T-helper 22 cell (primary cell): ENCODE measurements around the gene LYPD1.
"Not testable (repeated sequence)": the region's sequence is repeated elsewhere in the genome, so short reads cannot be mapped to it uniquely, and the experiment has no call there.

ENCODE experiments used
- DNase-seq: peaks from one replicate; pipeline ENCODE4 v3.0.0-alpha.2; 2020; ENCODE audit warnings: low read depth

Gene LYPD1, protein sequence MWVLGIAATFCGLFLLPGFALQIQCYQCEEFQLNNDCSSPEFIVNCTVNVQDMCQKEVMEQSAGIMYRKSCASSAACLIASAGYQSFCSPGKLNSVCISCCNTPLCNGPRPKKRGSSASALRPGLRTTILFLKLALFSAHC

DNA sequence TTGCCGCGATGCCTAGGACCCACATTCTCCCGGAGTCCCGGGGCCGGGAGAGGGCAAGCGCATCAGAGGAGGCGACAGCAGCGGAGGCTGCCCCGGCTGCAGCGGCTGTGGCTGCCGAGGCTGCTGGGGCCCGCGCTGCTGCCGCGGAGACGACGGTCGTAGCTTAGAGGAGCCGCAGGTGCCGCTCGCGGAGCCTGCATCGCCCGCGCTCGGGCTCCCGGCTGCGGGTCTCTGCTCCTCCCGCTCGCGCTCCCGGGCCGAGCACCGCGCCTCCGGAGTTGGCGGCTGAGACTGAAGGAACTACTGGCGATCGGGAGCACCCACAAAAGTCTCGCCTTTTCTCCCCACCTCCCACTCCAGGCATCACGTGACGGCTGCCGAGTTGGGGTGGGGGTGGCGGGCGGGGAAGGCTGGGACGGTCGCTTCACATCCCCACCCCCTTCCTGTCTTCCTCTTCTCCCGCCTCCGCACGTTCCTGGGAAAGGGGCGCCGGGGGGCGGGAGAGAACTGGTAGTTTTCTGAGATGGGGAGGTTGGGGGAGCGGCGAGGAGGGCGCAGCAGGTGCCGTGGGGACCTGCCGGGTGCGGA, at the start of gene LYPD1:
LYPD1 (minus strand) TSS at position 298 of the 588 bp plus-strand sequence; CDS start at position 25, 273 bp downstream.
- DNase-seq = no peak

DNA sequence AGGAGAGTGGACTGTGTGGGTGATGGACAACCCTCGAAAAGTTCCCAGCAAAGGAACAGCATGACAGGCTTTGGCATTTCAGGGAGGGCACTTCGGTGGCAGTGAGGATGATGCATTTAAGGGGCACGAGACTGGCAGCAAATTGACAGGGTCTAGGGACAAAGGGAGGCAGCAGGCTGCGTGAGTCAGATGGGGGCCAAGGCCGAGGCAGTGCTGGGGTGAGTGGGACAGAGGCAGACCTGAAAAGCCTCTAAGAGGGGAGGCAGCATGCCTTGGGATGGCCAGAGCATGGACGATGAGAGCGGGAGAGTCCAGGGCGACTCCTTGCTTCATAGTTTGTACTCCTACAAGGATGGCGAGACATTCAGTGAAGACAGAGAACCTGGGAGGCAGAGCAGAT, 49.5 kb upstream of the LYPD1 start:
- DNase-seq = no peak

DNA sequence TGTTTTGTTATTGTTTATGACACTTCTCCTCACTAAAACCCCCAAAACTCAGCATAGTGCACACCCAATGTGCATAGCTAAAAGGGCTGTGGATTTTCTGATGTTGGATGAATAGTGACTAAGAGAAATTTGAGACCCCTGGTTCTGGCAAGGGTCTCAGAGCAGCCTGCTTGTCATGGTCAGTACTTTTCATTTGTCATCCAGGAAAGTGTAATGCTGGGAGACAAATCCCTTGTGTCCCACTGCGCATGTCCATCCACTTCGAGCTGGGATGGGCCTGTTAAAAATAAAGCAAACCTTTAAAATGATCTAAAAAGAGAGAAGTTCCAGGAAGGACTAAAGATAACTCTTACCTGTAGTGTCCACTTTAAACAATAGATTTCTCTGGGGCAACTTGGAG, 46.9 kb upstream of the LYPD1 start:
- DNase-seq = no peak

DNA sequence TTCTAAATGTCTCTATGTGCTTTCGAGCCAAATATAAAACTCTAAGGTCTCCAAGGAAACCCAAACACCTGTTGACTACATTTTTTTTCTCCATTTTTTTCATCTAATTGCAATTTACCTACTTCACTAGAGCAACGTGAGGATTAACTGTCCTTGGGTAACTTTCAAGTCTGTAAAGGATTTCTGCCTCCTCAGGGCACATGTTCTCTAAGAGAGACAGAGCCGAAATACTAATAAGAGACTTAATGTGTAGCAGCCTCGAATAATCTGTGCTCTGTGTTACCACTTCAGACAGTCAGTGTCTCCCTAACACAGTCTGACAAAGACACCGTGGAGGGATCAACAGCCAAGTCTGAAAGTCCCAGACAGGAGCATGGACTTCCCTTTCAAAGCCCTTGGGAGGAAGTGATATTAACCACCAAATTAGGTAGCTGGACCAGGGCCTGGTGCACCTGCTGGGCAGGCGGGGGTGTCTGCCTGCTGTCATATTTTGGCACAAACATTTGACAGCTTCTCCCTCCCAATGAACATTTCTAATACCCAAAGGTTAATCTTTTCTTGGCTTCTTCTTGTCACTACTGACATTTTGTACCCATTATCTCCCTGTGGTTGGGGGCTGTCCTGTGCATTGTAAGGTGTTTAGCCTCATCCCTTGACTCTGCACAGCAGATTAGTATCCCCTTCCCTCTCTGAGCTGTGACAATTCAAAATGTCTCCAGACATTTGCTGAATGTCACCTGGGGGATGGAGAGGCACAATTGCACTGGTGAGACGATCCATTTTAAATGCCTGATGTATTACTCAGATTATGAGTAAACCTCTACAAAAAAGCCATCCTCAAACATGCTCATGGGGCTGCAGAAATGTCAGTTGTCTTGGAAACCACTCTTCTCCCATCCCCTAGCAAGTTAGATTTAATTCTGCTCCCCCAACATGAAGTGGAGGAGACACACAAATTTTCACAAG, 45.7 kb upstream of the LYPD1 start:
- DNase-seq = no peak

DNA sequence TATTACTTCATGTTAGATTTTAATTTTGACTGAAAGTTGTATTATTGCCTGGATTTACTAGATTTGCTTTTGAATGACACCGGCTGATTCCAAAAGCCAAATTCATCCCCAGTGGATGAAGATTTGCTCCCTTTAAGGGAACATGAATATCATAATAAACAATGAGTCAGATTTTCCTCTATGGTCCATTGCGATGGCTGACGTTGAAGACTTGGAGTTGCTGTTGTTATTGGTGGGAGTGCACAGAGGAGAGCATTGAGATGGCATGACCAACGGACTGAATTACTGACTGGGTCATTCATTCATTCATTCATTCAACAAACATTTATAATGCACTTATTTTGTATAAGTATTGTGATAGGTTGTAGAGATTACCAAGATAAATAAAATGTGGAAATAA, 33.4 kb upstream of the LYPD1 start:
- DNase-seq = no peak

DNA sequence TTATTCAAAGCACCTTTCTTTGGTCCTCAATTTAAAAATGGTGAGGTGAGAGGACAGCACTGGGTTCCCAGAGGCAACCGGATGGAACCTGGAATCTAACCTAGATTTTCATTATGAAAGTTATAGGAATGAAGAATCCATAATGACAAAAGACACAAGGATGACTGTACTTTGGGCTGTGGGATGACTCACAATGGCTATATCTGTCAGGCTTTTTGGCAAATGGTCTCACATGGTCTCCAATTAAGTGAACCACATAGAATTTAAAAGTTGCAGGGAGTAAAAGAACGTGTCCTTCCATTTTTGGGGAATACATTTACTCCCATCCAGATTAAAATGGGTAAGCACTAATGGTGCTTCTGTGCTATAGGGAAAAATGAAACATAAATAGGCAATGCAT, 31.8 kb upstream of the LYPD1 start:
- DNase-seq = no peak

DNA sequence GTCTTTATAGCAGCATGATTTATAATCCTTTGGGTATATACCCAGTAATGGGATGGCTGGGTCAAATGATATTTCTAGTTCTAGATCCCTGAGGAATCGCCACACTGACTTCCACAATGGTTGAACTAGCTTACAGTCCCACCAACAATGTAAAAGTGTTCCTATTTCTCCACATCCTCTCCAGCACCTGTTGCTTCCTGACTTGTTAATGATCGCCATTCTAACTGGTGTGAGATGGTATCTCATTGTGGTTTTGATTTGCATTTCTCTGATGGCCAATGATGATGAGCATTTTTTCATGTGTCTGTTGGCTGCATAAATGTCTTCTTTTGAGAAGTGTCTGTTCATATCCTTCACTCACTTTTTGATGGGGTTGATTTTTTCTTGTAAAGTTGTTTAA, 29.8 kb upstream of the LYPD1 start:
- DNase-seq = not testable (repeated sequence)

DNA sequence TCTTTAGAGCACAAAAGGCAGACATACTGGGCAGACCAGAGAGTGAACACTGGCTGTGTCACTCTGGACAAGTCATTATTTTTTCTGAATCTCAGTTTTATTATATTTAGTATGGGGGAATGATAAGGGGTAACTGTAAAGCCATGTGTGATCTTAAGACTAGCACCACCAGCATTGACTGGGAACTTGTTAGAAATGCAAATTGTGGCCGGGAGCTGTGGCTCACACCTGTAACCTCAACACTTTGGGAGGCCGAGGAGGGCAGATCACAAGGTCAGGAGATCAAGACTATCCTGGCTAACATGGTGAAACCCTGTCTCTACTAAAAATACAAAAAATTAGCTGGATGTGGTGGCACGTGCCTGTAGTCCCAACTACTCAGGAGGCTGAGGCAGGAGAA, 28.3 kb upstream of the LYPD1 start:
- DNase-seq = not testable (repeated sequence)

DNA sequence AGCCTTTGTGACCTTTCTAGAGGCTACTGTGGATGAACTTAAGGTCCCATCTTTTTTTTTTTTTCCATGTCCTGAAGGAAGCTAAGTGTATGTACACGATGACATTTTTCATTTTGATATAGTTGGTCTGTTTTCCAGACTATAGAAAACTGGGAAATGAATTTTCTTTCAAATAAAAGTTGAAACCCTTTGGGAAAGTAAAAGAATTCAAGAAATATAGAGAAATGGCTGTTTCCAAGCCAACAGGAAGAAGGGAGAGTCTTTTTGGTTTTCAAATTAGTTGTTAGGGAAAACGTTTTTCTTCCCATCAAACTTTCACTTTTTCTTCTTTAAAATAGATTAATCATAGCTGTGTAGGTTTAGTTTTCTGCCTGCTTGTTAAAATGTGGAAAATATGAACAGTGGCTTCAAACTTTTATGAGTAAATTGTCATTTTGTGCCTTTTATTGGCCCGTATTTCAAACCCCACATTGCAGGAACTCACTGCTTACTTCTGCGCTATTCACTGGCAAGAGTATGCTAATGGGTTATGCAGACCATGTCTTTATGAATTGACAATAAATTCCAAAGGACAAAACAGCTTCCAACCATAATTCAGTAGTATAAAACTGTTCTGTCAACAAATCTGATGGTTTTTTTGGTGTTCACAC, 27.7 kb upstream of the LYPD1 start:
- DNase-seq = no peak

DNA sequence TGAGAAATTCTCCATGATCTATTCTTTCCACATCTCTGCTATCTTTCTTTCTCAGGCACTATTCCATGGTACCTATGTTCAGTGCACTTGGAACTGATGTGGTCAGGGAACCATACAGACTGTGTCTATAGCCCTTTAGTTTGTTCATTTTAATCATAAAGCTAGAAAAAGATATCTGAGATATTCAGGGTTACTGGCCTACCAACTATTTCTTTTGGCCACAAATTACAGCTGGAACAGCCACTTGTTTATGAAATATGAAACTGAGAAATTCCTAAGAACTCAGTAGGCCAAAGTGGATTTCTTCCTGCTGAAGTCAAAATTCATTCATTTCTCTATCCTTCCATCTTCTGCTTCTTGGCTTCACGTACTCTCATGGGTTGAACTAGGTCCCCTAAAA, 22.8 kb upstream of the LYPD1 start:
- DNase-seq = no peak

DNA sequence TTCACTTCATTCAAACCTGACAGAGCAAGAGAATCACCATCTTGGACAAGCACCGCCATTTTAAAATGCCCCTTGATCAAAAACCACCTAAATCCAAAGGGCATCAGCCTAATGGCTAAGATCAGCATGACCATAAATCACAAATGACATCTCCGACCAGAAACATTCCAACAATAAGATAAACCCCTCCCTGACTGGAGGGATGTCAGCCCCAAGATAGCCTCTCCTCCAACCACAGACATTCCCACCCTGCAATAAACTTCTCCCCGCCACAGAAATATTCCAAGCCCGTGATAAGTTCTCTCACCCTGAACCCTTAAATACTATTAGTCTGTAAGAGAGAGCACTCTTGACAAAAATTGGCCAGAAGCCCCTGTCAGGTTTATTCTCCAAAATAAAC, 21.6 kb upstream of the LYPD1 start:
- DNase-seq = no peak

DNA sequence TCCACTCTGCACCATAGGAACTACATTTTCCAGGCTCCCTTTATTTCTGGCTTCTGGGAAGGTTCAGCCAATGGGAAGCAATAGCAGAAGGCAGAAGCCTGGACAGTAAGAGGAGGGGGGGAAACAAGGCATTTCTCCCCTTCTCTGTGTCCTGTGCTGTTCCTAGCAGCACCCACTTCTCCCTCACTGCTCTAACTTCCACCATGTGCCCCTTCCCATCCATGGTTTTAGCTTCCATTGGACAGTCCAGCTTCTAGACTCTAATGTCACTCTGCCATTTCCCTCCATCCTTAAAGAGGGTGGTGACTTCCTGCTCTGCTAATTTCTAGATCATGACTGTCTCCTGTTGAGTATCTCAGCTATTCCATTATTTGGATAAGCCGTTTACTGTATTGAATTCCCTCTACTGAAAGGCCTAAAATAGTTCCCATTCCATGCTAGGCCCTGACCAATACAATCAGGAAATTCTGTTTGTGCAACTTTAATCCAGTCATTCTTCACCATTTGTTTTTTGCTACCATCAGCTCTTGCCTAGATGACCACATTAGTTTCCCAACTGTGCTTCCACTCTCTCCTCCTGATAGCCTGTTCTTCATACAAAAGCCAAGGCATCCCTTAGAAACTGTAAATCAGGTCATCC, 20.8 kb upstream of the LYPD1 start:
- DNase-seq = no peak

DNA sequence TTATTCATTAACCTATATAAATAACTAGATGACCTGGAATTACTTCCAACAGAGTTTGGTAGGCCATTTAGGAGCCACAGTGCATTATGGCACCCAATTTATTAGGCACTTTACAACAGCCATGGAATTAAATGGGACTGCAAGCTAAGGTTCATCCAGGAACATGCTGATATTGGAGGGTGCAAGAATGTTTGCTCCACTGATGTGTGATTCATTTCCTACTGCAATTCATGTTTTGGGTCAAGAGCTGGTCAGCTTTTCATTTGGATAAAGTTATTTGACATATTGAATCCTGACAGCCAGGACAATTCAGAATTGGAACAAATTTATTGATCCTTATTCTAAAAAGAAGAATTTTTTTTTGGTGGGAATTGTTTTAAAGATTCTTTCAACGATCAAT, 11.8 kb upstream of the LYPD1 start:
- no peak for DNase-seq

DNA sequence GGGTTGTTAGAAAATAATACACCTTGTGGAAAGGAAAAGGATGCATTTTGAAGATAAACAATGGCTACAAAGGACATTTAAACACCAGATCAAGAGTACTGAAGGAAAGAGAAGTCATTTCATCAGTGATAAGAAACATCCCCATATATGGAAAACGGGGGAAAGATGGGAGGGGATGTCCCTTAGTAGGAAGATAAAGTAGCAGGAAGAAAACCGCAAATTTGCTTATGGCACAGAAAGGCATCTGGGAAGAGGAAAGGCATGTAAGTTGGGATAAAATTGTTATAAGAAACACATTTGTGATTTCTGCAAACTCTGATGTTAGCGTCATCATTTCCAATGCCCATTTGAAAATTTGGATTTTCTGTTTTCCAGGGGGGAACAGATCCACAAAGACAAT, 10.5 kb upstream of the LYPD1 start:
- no peak for DNase-seq

DNA sequence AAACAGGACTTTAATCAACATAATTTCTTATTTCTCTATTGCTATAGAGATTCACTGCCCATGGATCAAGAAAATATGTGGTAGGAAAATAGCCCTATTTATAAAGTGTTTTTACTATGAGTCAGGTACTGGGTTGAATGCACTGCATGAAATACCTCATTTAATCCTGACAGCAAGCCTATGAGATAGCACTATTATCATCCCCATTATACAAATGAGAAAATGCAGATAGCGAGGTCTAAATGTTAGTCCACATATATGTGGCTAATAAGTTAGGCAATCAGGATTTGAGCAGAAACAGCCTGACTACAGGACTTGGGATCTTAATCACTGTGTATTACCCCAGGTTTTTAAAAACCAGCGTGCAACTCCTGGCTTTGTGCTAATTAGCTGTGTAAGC, 8.5 kb upstream of the LYPD1 start:
- DNase-seq = no peak

DNA sequence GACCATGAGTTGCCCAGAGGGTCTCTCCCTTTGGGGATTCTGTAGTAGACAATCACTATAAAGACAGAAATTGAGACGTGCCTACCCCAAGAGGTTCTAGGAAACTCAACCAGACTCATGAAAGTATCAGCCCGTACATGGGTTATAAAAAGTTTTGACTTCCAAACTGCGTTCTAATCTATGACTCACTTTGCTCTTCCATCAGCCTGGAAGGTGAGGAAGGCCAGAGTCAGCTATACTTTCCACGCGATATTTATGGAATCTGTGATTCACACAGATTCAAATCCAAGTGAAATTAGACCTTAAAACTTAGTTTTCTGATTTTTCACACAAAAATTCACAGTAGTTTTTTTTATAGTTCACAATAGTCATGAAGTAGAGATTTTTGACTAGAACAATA, 7.7 kb upstream of the LYPD1 start:
- no peak for DNase-seq

DNA sequence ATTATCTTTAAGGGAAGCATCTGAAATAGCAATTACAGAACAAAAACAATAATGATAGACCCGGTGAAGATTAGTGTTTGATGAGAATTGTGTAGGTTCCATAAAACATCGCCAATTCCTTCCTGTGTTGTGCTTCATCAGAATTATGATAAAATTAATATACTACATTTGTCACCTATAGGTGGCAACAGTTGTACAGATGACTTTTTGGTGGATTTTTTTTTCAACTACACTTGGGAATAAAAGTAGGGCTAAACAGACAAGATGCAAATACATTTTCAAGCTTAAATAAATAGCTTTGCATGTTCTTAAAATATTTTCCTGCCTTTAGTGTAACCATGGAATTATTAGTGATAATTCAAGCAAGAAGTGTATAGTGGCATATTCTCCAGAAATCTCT, 7.0 kb upstream of the LYPD1 start:
- DNase-seq = no peak

DNA sequence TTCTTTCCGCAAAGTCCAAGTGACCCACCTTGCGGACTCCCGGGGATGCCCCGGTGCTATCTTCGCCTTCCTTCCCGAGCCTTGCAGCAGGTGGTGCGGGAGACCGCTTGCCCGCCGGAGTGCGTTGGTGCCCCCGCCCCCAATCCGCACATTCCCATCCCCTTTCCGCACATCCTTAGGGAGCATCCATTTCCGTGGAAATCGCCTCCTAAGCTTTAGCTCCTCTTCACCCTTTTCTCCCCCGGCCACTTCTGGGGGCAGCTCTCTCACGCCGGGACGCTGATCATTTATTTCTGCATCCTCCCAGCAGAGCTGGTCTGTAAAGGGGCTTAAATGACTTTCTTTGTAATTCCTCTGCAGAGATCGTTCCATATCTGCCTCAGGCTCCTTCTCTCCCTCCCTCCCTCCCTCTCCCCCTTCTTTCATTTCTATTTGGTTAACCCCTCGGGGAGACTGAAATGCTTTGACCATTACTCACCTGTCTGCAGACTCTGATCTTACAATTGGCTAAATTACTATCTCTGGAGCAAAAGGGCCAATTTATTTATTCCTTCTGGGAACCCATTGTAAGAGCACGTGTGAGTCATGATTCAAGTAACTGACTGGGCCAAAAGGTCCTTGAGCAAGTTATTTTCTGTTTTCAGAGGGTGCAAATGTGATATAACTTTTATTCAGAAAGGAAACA, 1.3 kb upstream of the LYPD1 start:
- no peak for DNase-seq

DNA sequence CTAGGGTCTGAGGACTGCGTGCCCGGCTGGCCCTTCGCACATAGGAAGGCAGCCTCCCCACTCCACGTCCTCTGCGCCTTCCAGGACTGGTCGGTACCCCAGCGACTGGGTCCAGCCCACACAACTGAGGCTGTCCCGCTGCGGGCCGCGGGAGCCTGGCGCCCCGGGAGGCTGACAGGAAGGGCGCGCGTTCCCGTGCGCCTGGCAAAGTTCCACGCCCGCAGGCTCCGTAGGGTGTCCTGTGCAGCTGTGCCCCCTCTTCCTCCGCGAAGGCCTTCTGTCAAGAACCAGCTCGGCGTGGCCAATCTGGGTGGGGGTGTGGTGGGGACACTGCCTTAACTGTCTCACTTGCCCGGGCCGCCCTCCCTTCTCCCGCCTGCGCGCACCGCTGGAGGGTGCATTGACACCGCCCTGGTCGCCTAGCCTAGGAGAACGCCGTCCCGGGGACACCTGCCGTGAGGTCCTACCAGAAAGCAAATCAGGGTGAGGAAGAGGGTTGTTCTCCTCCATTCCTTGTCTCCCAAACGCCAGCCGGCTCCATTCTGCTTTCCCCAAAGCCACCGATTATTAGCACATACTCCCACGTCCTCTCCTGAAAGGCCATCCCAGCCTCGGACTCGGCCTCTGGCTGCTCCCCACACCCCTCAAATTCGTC, 618 bp upstream of the LYPD1 start:
- DNase-seq = no peak

DNA sequence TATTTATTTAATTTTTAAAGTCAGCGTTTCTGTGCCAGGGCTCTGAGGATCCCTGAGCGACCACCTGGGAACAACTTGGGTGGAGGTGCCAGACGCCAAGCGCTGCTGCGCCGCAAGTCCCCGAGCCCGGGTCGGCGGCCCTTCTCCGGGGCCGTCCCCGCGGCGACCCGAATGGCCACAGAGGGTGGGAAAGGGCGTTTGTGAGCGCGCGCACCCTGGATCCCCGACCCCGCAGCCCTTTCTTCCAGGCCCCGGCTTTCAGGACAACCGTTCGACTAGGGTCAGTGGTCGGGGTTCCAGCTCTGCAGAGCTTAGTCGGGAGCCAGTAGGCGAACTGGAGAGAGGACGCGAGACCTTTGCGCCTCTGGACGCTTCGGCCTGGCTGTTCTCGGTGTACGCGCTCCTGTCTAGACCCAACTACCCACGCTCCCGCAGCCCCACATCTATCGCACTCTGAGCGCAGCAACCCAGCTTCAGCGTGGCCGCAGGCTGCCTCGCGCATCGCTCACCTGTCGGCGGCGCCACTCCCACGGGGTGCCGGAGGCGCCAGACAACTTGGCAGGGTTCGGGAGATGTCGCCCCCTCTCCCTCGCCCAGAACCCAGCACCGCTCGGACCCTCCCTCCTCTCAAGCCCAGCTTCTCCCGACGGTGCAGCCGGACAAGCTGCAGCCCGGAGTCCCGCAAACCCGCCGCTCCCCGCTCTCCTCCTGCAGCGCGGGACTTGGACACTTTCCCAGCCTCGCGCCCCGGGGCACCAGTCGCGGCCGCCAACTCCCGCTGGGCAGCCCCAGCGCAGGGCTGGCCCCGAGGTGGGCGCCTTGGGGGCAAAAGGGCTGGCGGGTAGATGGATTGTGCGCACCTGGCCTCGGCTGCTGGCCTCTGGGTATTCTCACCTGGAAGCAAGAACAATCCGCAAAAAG, 758 bp downstream of the LYPD1 start:
- no peak for DNase-seq
